ENCODE data around the gene BOD1L1. TPM values are rescaled to one million over a fixed set of nuclear protein-coding genes. Genes with fewer than 3 reads are reported as not detected.

The BOD1L1 gene
- total and polyA plus RNA-seq, 5 donors: 14.0 to 24.7 (median 23.1) TPM

DNA sequence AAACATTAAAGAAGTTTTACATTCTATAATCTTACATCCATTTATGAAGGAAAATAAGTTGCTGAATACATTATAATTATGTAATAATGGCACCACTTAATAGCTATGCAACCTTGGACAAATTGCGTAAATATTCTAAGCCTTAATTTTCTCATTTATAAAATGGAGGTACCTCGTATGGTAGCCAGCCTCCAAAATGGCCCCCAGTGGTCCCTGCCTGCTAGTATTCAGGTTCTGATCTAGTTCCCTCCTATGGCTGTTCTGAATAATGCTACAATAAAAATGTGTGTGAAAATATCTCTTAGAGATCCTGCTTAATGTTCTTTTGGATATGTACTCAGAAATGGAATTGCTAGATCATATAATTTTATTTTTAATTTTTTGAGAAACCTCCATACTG lies 72.2 kb downstream of the BOD1L1 start:
- H3K27me3 ChIP-seq (ENCODE audit: control insufficient read depth, insufficient read depth): no peaks in the 10 kb centered on the region
- no peak for DNase-seq
- H3K27ac ChIP-seq (ENCODE audit: low read length): no peak overlapping the region
- intact Hi-C loops (cut with DNase I): no loop called here
- 82% methylated on average over 2 of the region's 2 CpGs for WGBS
- ATAC-seq: no peak
- no peaks in the 10 kb centered on the region for H3K4me1 ChIP-seq (ENCODE audit: control insufficient read depth, insufficient read depth, low read length)
- H3K4me3 ChIP-seq (ENCODE audit: low read length): no peak overlapping the region
- no peaks in the 10 kb centered on the region for H3K9me3 ChIP-seq (ENCODE audit: control insufficient read depth, low read length)

DNA sequence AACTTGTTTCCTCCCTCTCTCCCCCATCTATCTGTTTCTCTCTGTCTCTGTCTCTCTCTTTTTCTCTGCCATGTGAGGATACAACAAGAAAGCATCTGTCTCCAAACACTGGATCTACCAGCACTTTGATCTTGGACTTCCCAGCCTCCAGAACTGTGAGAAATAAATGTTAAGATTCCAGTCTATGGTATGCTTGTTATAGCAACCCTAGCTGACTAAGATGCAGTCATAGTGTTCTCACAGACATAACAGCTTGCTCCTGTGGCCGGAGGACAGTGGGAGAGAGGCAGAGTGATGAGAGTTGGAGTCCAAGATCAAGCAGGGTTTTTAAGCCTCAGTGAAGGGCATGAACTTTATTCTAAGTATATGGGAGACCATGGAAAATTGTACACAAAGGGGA lies 74.4 kb downstream of the BOD1L1 start:
- 78% methylated on average over 1 of the region's 1 CpG for WGBS
- intact Hi-C loops (cut with DNase I): loop anchor here in 2 of 4 donors (5.0 kb wide), 2 partner anchors 821 to 826 kb away; no protein-coding TSS in a partner anchor
- no peak for ATAC-seq

DNA sequence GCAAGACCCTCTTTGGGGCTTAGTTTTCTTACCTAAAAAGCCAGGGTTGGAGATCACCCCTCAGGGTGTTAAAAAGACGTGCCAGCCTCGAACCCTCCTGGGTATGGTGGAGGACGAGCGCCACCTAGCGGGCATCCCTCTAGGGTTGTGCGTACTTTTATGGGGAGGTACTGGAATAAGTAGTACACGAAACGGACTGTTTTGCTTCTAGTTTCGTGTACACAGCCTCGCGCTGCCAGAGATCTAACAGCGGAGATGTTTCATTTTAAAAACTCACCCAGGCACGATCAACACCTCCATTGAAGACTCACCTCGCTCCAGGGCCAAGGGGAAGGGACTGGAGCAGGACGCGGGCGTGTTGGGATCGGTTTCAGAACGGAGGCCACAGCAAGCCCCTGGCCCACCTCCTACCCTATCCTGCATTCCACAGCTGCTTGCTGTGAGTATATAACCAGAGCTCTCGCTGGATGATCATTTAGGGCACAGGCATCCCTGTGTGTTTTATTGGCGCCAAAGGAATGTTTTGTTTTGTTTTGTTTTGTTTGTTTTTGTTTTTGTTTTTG lies 78.5 kb downstream of the BOD1L1 start:
- Histone ChIP-seq H3K27me3 (ENCODE audit: control insufficient read depth, insufficient read depth) (no peaks in the 10 kb centered on the region), H3K27ac (ENCODE audit: low read length) (no peak overlapping the region), H3K9me3 (ENCODE audit: control insufficient read depth, low read length) (no peaks in the 10 kb centered on the region), H3K4me1 (ENCODE audit: control insufficient read depth, insufficient read depth, low read length) (peaks cover 7% of the 10 kb centered on the region), H3K4me3 (ENCODE audit: low read length) (no peak overlapping the region)
- intact Hi-C loops (cut with DNase I): loop anchor here (1.0 to 5.0 kb wide), 4 partner anchors 696 to 822 kb away; no protein-coding TSS in a partner anchor
- peak; percentile 76 to 77 for ATAC-seq
- peak; percentile 81 to 94 (median 91) for DNase-seq
- 3% methylated on average over 21 of the region's 21 CpGs for WGBS

More for the DNA sequence above, 74.4 kb downstream of the BOD1L1 start:
- Histone ChIP-seq H3K4me1 (ENCODE audit: control insufficient read depth, insufficient read depth, low read length) (no peaks in the 10 kb centered on the region), H3K27ac (ENCODE audit: low read length) (no peak overlapping the region), H3K9me3 (ENCODE audit: control insufficient read depth, low read length) (no peaks in the 10 kb centered on the region), H3K27me3 (ENCODE audit: control insufficient read depth, insufficient read depth) (no peaks in the 10 kb centered on the region), H3K4me3 (ENCODE audit: low read length) (no peak overlapping the region)
- DNase-seq: no peak

DNA sequence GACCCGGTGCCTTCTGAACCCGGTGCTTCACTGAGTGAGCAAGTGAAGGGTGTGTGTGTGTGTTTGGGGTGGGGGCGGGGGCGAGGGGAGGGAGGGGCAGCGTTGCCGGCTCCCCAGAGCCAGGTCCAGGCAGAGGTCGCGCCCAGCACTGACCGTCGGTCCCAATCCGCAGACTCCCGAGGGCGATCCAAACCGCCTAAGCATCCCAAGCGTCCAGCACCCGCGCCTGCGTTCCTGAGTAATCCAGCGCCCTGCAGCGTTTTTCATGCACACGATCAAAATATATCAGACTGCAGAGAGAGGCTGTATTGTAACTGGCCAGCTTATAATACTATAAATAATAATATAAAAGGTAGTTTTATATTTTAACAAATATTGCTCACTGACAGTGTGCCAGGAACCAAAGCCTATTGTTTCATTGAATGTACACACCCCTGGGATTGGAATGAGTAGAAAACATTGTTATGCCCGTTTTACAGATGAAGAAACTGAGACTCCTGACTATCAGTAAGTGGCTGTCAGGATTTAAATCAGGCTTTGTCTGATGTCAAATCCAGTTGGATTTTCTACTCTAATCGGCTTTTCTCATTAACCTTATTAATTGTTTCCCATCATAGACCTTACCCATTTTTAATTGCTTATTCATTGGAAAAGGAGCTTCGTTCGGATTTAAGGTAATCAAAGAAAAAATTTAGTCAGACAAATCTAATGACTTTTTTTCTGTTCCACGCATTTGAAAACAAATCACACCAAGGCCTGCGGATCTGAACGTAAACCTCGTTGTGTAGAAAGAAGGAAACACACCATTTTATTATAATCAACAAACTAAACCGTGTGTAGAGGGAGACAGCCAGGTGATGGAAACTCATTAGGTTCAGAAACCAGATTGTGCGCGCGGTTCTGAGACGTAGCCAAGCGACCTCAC lies 79.2 kb downstream of the BOD1L1 start:
- H3K27ac ChIP-seq (ENCODE audit: low read length): no peak overlapping the region
- no peak for DNase-seq
- H3K4me1 ChIP-seq (ENCODE audit: control insufficient read depth, insufficient read depth, low read length): peaks cover 7% of the 10 kb centered on the region
- 8% methylated on average over 35 of the region's 35 CpGs for WGBS
- intact Hi-C loops (cut with DNase I): loop anchor here (2.0 to 5.0 kb wide), 3 partner anchors 696 to 821 kb away; no protein-coding TSS in a partner anchor
- no peaks in the 10 kb centered on the region for H3K9me3 ChIP-seq (ENCODE audit: control insufficient read depth, low read length)
- ATAC-seq: no peak
- no peaks in the 10 kb centered on the region for H3K27me3 ChIP-seq (ENCODE audit: control insufficient read depth, insufficient read depth)
- H3K4me3 ChIP-seq (ENCODE audit: low read length): peak overlapping the region; percentile 48

DNA sequence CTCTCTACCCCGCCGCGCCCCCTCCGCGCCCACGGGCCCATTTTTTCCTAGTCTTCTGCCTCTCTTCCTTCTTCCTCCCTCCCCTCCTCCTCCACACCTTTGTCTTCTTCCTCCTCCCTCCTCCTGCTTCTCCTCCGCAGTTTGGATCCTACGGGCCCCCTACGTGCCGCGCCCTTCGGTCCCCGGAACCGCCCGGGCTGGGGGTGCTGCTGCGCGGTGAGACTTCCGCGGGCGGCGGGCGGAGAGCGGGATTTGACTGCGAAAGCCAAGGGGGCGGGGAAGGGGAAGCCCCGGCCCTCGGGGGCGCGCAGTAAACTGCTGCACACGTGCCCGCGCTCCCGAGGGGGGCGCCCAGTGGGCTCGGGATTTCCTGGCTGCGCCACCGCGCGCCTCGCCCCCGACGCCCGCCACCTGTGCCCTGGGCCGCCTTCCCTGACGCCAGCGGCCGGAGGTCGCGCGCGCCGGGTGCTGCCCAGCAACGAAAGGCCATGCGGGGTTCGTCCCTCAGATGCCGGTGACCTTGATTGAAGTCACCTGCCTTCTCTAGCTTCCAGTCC lies 80.0 kb downstream of the BOD1L1 start:
- Histone ChIP-seq H3K4me3 (ENCODE audit: low read length) (peak overlapping the region; percentile 48), H3K4me1 (ENCODE audit: control insufficient read depth, insufficient read depth, low read length) (peaks cover 7% of the 10 kb centered on the region), H3K9me3 (ENCODE audit: control insufficient read depth, low read length) (no peaks in the 10 kb centered on the region), H3K27me3 (ENCODE audit: control insufficient read depth, insufficient read depth) (no peaks in the 10 kb centered on the region), H3K27ac (ENCODE audit: low read length) (no peak overlapping the region)
- ATAC-seq (no peak), DNase-seq (no peak)
- WGBS: 1% methylated on average over 56 of the region's 56 CpGs
- intact Hi-C loops (cut with DNase I): loop anchor here (2.0 to 5.0 kb wide), 3 partner anchors 695 to 820 kb away; no protein-coding TSS in a partner anchor

DNA sequence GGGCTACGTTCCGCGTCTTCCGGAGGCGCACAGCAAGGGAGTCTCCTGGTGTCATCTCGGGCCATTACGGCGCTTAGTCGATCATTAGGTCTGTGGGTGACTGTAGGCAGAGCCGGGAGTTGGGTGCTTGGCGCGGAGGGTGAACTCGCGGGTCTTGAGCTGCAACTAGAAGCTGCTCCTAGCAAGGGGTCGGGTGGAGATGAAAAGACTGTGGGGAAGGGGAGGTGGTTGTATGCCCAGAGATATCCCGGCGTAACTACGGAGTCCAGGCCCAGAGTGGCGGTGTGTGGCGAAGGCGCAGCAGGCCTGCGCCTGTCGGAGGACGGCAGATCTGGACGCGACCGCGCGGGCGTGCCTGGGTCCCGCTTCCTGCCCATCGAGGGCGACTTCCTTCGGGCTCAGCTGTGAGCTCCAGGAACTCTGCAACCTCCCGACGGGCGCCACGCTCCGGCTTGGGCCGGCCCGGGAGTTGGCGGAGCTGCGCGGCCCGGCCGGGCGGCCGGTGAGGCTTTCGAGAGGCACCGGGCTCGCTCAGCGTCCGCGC lies 80.5 kb downstream of the BOD1L1 start:
- Histone ChIP-seq H3K4me3 (ENCODE audit: low read length) (peak overlapping the region; percentile 48), H3K27ac (ENCODE audit: low read length) (no peak overlapping the region), H3K27me3 (ENCODE audit: control insufficient read depth, insufficient read depth) (no peaks in the 10 kb centered on the region), H3K4me1 (ENCODE audit: control insufficient read depth, insufficient read depth, low read length) (peaks cover 7% of the 10 kb centered on the region), H3K9me3 (ENCODE audit: control insufficient read depth, low read length) (no peaks in the 10 kb centered on the region)
- DNase-seq (no peak), ATAC-seq (no peak)
- WGBS: 3% methylated on average over 54 of the region's 54 CpGs
- intact Hi-C loops (cut with DNase I): loop anchor here in 2 of 4 donors (5.0 kb wide), 2 partner anchors 695 to 820 kb away; no protein-coding TSS in a partner anchor

DNA sequence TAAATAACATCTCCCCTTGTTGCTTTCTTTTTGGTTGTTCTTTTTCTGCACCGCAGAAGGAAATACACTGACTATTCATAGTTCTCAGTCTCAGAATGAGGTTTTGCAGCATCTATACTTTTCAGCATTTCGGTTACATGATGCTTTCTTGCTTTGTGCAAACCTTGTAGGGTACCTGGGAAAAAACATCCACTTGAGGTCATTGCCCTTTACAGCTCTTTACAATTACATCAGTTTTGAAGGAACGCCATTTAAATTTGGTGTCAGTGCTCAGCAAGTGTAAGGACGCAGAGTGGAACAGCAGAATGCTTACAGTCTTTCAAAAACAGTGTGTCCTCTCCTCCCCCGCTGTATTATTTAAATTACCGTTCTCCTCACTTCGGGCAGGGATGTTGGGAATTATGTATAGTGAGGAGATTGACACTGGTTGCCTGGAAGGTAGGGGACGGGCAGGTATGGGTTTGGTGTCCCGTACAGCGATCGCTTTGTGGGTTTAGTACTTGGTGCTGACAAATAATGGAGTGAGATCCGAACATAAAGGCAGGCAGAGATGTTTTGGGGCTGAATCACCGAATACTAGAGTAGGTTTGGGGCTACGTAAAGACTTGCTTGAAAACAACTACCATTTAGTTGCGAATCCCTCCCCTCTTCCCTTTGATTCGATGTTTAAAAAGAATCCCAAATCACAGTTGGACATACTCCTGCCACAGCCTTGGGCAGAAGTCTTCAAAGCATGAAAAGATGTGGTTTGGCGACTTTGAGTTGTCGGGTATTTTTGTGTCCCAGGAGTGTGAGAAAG lies 81.2 kb downstream of the BOD1L1 start:
- 15% methylated on average over 18 of the region's 18 CpGs for WGBS
- Histone ChIP-seq H3K27ac (ENCODE audit: low read length) (no peak overlapping the region), H3K4me3 (ENCODE audit: low read length) (no peak overlapping the region), H3K4me1 (ENCODE audit: control insufficient read depth, insufficient read depth, low read length) (peaks cover 9% of the 10 kb centered on the region), H3K27me3 (ENCODE audit: control insufficient read depth, insufficient read depth) (no peaks in the 10 kb centered on the region), H3K9me3 (ENCODE audit: control insufficient read depth, low read length) (no peaks in the 10 kb centered on the region)
- intact Hi-C loops (cut with DNase I): loop anchor here in 2 of 4 donors (5.0 kb wide), 2 partner anchors 694 to 819 kb away; no protein-coding TSS in a partner anchor
- DNase-seq (no peak), ATAC-seq (no peak)

DNA sequence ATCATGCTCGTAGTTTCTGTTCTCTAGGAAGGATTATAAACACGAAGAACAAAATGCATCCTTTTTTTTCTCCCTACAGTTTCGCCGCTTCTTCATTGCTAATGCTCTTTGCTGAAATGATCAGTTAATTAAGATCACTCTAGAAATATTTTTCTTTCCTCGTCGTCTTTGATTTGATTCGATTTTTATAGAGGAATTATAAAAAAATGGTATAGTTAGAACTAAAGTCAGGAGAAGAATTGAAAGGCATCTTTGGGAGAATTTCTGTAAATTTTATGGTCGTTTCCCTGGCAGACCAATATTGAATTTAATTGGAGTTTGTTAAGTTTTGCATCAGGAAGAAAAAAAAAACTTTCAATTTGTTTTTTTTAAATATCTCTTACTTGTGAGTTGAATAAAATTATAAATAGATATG lies 82.1 kb downstream of the BOD1L1 start:
- DNase-seq (no peak), ATAC-seq (no peak)
- Histone ChIP-seq H3K27me3 (ENCODE audit: control insufficient read depth, insufficient read depth) (no peaks in the 10 kb centered on the region), H3K27ac (ENCODE audit: low read length) (no peak overlapping the region), H3K9me3 (ENCODE audit: control insufficient read depth, low read length) (no peaks in the 10 kb centered on the region), H3K4me3 (ENCODE audit: low read length) (peak overlapping the region; percentile 48), H3K4me1 (ENCODE audit: control insufficient read depth, insufficient read depth, low read length) (peaks cover 9% of the 10 kb centered on the region)
- WGBS: 15% methylated on average over 8 of the region's 8 CpGs
- intact Hi-C loops (cut with DNase I): loop anchor here in 2 of 4 donors (5.0 kb wide), 2 partner anchors 693 to 818 kb away; no protein-coding TSS in a partner anchor

DNA sequence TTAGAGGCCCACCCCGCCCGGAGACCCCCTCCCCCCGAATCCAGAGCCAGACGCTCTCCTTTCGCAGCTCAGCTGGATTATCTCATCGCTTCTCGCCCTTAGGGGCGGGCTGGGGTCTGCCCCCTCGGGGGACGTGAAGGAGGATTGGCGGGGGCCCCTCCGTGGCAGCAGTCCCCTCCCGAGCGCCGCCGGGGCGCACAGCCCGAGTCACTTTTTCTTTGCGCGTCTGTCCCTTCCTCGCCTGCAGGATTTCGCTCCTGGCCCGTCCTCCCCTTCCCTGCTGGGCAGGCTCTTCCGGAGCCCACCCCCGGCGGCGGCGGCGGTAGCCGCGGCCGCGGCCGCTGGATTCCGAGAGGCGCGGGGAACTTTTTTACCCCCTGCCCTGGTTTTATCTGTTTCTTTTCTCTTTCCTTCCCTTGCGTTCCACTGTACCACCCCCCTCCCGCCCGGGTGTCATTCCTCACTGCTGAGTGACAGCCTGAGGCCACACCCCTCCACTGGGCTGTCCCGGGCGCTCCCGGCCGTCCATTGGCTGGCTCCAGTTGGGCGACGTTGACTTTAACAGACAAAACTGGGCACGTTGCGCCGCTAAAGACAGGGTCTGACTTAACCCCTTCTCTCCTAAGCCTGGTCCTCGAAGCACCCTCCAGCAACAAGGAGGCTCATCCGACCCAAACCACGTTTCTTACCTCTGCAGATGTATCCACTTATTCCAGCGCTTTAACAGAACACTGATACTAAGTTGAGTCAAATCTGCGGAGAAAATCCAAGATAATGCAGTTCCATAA lies 82.7 kb downstream of the BOD1L1 start:
- DNase-seq (peak; percentile 76 to 86 (median 85)), ATAC-seq (peak; percentile 82 to 92)
- intact Hi-C loops (cut with DNase I): loop anchor here in 3 of 4 donors (5.0 kb wide), 2 partner anchors 692 to 817 kb away; no protein-coding TSS in a partner anchor
- Histone ChIP-seq H3K4me3 (ENCODE audit: low read length) (peak overlapping the region; percentile 48), H3K27me3 (ENCODE audit: control insufficient read depth, insufficient read depth) (no peaks in the 10 kb centered on the region), H3K9me3 (ENCODE audit: control insufficient read depth, low read length) (no peaks in the 10 kb centered on the region), H3K4me1 (ENCODE audit: control insufficient read depth, insufficient read depth, low read length) (peaks cover 9% of the 10 kb centered on the region), H3K27ac (ENCODE audit: low read length) (no peak overlapping the region)
- WGBS: 1% methylated on average over 54 of the region's 54 CpGs

All from right cardiac atrium (tissue), 5 donors.